IPS-15b (cell line): ENCODE measurements around the gene PSMB3.
"Not testable (repeated sequence)": the region's sequence is repeated elsewhere in the genome, so short reads cannot be mapped to it uniquely, and the experiment has no call there.

Experiments
- H3K27me3 ChIP-seq: one replicate; pipeline ENCODE4 v1.6.1; 2013; ENCODE audit warnings: low read length; ENCODE audit not compliant: control insufficient read depth, insufficient read depth
- H3K36me3 ChIP-seq: one replicate; pipeline ENCODE4 v1.6.1; 2013; ENCODE audit warnings: low read length; ENCODE audit not compliant: control insufficient read depth, insufficient read depth
- H3K4me1 ChIP-seq: one replicate; pipeline ENCODE4 v1.6.1; 2013; ENCODE audit warnings: mild to moderate bottlenecking, low read length; ENCODE audit not compliant: control insufficient read depth, insufficient read depth
- H3K4me3 ChIP-seq: one replicate; pipeline ENCODE4 v1.5.1; 2013; ENCODE audit warnings: low read depth, low read length
- H3K9ac ChIP-seq: one replicate; pipeline ENCODE4 v1.6.1; 2013; ENCODE audit warnings: low read depth, mild to moderate bottlenecking, low read length
- H3K9me3 ChIP-seq: one replicate; pipeline ENCODE4 v1.6.1; 2013; ENCODE audit warnings: mild to moderate bottlenecking, low read length; ENCODE audit not compliant: control insufficient read depth, insufficient read depth

PSMB3 gene

GRCh38 chr17:38719943-38720641, 32.4 kb upstream of the PSMB3 start:
- peak overlapping the region; percentile 53 for H3K4me3 ChIP-seq
- peaks cover 16% of the 10 kb centered on the region for H3K4me1 ChIP-seq
- peaks cover 26% of the 10 kb centered on the region for H3K27me3 ChIP-seq
- H3K36me3 ChIP-seq: no peaks in the 10 kb centered on the region
- no peak overlapping the region for H3K9ac ChIP-seq
- H3K9me3 ChIP-seq: no peaks in the 10 kb centered on the region

DNA sequence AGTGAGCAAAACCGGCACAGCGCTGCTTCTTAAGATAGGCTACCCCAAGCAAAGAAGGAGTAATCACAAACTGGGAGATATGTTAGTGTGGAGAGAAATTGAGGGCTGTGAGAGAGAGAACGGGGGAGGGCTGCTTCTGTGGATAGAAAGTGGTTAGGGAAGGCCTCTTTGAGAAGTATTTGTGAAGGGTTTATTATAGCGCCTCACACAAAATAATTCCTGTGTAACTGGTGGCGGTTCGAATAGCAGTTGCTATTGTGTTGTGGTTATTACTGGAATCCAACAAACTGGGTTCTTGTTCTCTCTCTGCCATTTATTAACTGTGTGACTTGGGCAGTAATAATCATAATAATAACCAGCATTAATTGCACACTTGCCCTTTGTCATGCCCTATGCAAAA, 31.6 kb upstream of the PSMB3 start:
- peaks cover 8% of the 10 kb centered on the region for H3K4me1 ChIP-seq
- H3K4me3 ChIP-seq: peak overlapping the region; percentile 53
- no peak overlapping the region for H3K9ac ChIP-seq
- no peaks in the 10 kb centered on the region for H3K36me3 ChIP-seq
- peaks cover 25% of the 10 kb centered on the region for H3K27me3 ChIP-seq
- H3K9me3 ChIP-seq: no peaks in the 10 kb centered on the region

- no peak overlapping the region for H3K9ac ChIP-seq
- H3K27me3 ChIP-seq: peaks cover 23% of the 10 kb centered on the region
- peaks cover 6% of the 10 kb centered on the region for H3K4me1 ChIP-seq
- no peak overlapping the region for H3K4me3 ChIP-seq
- no peaks in the 10 kb centered on the region for H3K9me3 ChIP-seq
- H3K36me3 ChIP-seq: no peaks in the 10 kb centered on the region
Measured at GRCh38 chr17:38721802-38722201, 30.7 kb upstream of the PSMB3 start.

- Histone ChIP-seq H3K9me3 (no peaks in the 10 kb centered on the region), H3K9ac (no peak overlapping the region), H3K4me3 (no peak overlapping the region), H3K36me3 (no peaks in the 10 kb centered on the region), H3K4me1 (no peaks in the 10 kb centered on the region), H3K27me3 (peaks cover 35% of the 10 kb centered on the region)
Measured at GRCh38 chr17:38724337-38724988, 28.1 kb upstream of the PSMB3 start.

DNA sequence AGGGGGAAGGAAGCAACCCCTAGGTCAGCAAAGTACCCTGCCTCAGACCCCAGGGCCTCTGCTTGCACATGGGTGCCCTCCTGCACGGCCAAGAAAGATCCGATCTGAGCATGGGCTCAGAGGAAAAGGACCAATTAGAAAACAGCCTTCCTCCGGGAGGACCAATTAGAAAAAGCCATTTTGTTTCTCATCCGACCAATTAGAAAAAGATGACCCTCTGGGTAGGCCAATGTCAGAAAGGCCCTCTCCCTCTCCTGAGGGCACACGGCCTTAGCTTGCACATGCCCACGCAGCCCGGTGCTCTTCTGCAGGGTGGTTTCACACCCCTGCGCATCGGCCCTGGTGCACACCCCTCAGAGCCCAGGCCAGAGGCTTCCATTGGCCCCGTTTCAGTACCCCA, 27.5 kb upstream of the PSMB3 start:
- no peak overlapping the region for H3K4me3 ChIP-seq
- no peaks in the 10 kb centered on the region for H3K9me3 ChIP-seq
- peaks cover 36% of the 10 kb centered on the region for H3K27me3 ChIP-seq
- no peaks in the 10 kb centered on the region for H3K4me1 ChIP-seq
- H3K36me3 ChIP-seq: no peaks in the 10 kb centered on the region
- H3K9ac ChIP-seq: no peak overlapping the region

DNA sequence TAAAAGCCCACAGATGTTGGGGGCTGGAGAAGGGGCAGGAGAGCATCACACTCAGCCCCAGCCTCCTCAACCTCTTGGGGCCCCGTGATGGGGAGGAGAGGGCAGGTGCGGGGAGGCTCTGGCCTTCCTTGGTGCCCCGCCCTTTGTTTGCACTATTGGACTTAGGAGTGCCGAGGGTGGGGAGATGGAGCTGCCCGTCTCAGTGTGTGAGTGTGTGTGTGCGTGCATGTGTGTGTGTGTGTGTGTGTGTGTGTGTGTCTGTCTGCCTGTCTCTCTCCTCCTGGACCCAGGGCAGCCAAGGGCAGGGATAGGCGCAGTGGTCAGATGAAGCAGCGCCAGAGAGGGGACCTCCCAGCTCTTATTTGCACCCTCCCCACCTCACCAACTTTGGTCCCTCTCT, 26.4 kb upstream of the PSMB3 start:
- H3K4me3 ChIP-seq, H3K36me3 ChIP-seq, H3K9ac ChIP-seq, H3K9me3 ChIP-seq, H3K4me1 ChIP-seq: not testable (repeated sequence)
- H3K27me3 ChIP-seq: peaks cover 27% of the 10 kb centered on the region

DNA sequence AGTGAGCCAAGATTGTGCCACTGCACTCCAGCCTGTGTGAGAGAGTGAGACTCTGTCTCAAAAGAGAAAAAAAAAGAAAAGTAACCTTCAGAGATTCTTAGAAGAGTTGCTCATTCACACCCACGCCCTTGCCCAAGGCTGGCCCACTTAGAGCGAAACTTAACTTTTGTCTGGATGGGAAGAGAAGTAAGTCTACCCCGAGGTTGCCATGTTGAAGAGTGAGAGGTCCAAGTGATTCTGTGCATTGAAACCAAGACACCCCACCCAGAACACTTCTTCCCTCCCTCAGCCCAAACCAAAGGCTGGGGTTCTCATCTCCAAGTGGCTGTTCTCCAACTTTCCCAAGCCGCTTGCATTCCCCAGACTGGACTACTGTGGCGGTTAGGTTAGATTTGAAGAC, 24.8 kb upstream of the PSMB3 start:
- H3K36me3 ChIP-seq: no peaks in the 10 kb centered on the region
- H3K27me3 ChIP-seq: peaks cover 19% of the 10 kb centered on the region
- no peaks in the 10 kb centered on the region for H3K4me1 ChIP-seq
- no peak overlapping the region for H3K9ac ChIP-seq
- no peaks in the 10 kb centered on the region for H3K9me3 ChIP-seq
- H3K4me3 ChIP-seq: no peak overlapping the region

GRCh38 chr17:38728290-38728831, 24.2 kb upstream of the PSMB3 start:
- peaks cover 19% of the 10 kb centered on the region for H3K27me3 ChIP-seq
- H3K4me1 ChIP-seq: no peaks in the 10 kb centered on the region
- H3K9ac ChIP-seq: no peak overlapping the region
- H3K9me3 ChIP-seq: no peaks in the 10 kb centered on the region
- H3K36me3 ChIP-seq: peaks cover 5% of the 10 kb centered on the region
- no peak overlapping the region for H3K4me3 ChIP-seq

DNA sequence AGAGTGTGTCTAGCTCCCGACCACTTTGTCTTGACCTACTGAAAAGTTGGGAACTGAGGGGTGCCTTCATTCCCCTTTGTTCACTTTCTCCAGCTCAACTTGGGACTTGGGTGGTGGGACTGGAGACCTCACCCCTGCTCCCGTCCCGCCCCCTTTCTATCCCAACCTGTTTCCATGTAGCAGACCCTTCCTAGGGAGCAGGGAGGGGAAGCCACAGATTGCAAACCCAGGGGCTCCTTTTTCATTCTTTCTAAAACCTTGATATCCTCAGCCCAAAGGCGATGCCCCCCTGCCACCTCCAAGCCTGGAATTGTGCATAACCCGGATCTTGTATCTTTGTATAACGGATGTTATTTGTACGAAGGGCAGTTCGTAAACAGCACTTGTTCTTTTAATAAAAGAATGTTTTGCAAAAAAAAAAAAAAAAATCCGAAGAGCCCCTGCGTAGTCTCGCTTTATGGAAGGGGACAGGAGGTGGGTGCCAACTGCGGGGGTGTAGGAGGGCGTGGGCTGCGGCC, 23.1 kb upstream of the PSMB3 start:
- Histone ChIP-seq H3K4me3 (peak overlapping the region; percentile 54), H3K9me3 (no peaks in the 10 kb centered on the region), H3K36me3 (peaks cover 5% of the 10 kb centered on the region), H3K9ac (peak overlapping the region; percentile 54), H3K27me3 (peaks cover 19% of the 10 kb centered on the region), H3K4me1 (no peaks in the 10 kb centered on the region)

DNA sequence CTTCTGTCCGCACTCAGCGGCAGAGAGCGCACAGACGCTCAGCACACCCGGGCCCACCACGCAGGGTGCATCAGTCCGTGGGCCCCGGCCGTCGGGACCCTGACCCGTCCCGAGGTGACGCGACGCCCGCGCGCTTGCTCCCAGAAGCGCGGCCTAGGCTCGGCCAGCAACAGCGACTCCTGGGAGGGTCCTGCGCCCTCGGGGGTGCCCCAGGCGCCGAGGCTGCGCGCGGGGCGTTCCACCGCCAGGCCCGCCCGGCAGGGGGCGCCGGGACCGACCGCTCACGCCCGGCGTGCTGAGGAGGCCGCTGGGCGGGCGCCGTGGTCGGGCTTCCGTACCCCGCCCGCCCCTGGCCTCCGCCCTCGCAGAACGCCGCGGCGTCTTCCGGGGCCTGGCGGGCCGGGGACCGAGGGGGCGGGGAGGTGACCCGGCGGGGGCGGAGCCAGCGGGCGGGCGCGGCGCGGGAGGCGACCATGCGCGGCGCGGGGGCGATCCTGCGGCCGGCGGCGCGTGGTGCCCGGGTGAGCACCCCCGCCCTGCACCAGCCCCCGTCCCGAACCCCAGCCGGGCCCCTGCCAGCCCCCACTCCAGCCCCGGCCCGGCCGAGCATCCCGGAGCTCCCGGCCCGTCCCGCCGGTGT, 22.5 kb upstream of the PSMB3 start, which contains the start of gene CISD3:
TSS of gene CISD3 (plus strand) at position 456 of the 640 bp plus-strand sequence. CDS start at position 474, 18 bp downstream.
- peaks cover 19% of the 10 kb centered on the region for H3K27me3 ChIP-seq
- H3K36me3 ChIP-seq: peaks cover 5% of the 10 kb centered on the region
- no peaks in the 10 kb centered on the region for H3K9me3 ChIP-seq
- H3K4me3 ChIP-seq: peak within 1 kb of the TSS; percentile 88
- no peaks in the 10 kb centered on the region for H3K4me1 ChIP-seq
- peak within 1 kb of the TSS; percentile 89 for H3K9ac ChIP-seq

- no peaks in the 10 kb centered on the region for H3K4me1 ChIP-seq
- peaks cover 13% of the 10 kb centered on the region for H3K36me3 ChIP-seq
- H3K9ac ChIP-seq: peak overlapping the region; percentile 89
- peaks cover 19% of the 10 kb centered on the region for H3K27me3 ChIP-seq
- H3K4me3 ChIP-seq: peak overlapping the region; percentile 88
- no peaks in the 10 kb centered on the region for H3K9me3 ChIP-seq
Measured at GRCh38 chr17:38730526-38731379, 21.8 kb upstream of the PSMB3 start.
